Hematopoietic multipotent progenitor cell treated with erythropoietin and hydrocortisone succinate and interleukin-3 and kit ligand, for 15 days (in vitro differentiated cells): Measurements from ENCODE around the gene PLXNA4.

Experiments
- DNase-seq: peaks from one replicate; pipeline ENCODE4 v3.0.0-alpha.2; 2015; ENCODE audit warnings: low spot score

Gene PLXNA4

DNA sequence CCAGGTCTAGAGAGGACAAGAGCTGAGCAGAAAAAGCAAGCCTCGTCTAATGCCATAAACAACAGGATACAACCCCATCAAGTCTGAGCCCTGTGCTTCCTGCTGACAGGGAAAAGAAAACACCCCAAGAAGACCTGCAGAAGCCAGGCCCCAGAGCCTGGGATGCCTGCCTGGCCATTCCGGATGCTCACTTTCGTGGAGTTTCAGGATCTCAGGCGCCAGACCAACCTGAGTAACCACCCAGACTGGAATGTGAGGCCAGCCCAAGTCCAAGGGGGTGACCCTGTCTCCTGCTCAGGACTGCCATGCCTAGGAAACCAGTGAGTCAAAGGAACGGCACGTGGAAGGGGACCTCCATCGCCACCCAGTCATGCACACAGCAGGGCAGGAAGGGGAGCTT is 74.3 kb downstream of the PLXNA4 start:
- DNase-seq: no peak

DNA sequence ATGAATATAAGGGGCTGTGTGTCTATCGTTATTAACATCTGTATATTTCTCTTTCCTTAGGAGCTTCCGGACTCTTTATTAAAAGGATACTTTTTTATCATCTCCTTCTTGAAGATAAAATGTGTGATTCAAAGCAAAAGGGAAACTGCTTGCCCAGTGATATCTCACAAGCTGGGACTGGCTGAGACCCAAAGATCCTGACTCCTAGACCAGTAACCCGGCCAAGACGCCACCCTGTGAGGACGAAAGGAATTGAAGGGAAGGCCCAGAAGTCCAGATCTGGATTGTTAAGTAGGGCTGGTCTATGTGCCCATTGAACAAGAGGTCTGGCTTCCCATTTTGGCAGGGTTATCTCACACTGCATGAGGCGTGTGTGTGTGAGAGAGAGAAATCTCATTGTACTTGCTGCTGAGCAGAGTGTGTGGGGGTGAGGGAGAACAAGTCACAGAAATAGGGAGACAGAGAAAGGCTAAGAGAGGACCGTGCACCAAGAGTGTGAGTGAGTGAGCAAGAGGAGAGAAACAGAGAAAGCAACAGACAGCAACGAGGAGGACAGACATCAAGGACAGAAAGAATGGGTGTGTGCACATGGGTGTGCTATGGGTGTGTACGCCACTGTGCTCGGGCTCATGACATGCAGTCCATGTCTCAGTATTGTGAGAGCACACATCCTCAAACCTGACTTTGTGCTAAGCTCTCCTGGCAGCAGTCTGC is 75.4 kb downstream of the PLXNA4 start:
- no peak for DNase-seq

DNA sequence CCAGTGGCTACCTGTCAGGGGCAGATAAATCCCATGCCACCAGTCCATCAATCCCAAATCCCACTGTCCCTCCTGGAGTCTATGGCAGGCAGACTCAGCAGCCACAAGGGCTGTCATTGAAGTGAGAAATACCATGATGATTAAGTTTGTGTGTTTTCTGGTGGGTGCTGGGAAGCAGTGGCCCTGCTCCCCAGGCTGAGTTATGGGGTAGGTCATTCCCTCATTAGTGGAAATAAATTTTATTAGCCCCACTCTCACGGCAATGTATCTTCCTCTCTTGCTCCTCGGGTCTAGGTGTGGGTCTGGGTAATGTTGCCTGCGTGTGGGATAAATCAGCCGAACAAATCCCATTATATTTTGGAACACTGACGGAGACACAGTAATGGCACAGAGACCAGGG is 76.8 kb downstream of the PLXNA4 start:
- DNase-seq: no peak

DNA sequence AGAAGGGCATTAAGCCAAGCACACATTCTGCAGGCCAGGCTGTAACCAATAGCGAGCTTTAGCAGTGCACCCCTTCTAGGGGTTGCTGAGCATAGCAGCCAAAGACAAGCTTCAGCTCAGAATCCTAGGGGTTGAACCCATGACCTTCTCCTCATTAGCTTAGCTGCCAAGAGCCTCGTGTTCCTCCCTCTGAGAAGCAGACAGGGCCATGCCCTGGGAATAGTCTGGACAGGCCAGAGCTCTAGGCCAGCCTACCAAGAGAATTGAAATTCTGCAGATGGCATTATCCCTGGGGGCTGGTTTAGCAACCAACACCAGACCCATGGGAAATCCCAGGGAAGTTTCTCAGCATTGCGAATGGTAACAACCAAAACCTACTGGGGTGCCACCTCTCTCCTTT is 77.2 kb downstream of the PLXNA4 start:
- no peak for DNase-seq

DNA sequence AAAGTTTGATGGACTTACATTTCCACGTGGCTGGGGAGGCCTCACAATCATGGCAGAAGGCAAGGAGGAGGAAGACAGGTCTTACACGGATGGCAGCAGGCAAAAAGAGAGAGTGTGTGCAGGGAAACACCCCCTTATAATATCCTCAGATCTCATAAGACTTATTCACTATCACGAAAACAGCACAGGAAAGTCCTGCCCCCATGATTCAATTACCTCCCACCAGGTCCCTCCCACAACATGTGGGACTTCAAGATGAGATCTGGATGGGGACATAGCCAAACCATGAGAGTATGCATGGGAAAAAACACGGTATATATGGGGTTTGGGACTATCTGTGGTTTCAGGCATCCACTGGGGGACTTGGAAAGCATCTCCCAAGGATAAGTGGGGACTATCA is 78.0 kb downstream of the PLXNA4 start:
- no peak for DNase-seq

DNA sequence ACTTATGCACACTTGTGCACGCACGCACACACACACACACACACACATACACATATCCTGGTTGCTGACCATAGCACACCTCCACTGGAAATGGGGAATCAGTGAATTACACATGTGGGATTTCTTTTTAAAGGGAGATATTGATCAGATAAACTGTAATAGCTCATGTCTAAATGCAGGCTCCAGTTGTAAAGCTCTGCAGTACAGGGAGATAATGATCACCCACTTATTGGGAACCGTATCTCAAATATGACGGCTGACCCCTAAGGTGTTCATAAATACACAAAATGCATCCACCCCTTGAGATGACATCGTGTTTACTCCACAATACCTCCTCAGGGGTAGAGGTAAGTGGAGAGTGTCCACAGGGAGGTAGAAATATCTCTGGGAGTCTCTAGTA is 79.2 kb downstream of the PLXNA4 start:
- DNase-seq: no peak

DNA sequence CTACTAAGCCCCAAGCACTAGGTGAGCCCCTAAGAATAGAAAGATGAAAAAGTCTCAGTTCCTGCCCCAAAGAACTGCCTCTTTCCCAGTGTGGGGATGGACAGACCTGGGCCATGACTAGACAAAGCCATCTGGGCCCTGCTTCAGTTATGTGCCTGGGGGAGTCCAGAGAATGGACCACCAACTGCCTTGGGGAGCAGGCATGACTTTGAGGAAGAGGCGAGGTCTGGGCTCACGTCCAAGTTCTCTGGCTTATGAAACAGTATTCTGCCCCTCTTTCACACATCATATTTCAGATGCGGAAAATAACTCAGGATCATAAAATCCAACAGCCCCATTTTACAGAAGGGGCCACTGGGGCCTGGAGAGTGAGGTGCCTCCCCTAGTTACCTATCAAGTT is 80.3 kb downstream of the PLXNA4 start:
- no peak for DNase-seq

DNA sequence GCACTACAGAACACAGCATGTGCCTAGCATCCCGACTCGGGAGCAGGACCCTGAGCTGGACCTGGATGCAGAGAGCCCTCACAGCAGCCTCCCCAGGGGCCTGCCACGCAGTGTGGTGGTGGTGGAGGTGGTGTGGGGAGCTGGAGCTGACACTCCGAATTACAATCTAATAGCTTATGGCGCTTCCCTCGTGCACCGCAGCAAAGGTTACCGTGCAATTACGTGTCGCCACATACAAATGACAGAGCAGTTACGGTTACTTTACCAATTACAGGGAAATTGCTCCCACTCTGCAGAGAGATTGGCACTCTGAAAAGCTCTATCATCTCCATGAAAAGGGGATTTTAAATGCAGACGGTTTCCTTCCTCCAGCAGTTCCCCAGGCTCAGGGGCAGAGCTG is 81.8 kb downstream of the PLXNA4 start:
- no peak for DNase-seq

DNA sequence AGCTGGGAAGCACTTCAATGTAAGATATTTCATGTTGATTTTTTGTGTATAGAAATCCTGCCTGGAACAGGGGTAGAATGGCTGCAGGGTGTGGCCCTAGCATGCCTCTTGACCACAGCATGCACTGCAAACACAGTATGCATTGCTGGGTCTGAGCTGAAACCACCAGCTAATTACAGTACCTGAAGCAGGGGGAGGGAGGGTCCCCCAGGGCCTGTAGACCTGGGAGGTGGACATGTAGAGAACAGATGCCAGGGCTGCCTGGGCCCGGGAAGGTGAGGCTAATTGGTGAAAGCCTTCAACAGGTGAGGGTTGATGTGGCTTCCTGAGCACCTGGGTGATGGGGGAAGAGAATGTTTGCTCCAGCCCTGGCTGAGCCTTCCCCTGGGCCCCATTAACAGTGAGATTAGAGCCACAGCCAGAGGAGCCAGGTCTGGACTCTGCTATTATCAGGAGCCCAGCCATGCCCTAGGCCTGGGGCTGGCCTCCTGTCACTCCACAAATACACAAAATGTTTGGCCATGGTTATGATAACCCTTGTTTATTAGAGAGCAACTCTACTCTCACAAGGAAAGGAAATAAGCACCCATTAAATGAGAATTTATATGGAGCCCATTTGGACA is 83.3 kb downstream of the PLXNA4 start:
- no peak for DNase-seq

DNA sequence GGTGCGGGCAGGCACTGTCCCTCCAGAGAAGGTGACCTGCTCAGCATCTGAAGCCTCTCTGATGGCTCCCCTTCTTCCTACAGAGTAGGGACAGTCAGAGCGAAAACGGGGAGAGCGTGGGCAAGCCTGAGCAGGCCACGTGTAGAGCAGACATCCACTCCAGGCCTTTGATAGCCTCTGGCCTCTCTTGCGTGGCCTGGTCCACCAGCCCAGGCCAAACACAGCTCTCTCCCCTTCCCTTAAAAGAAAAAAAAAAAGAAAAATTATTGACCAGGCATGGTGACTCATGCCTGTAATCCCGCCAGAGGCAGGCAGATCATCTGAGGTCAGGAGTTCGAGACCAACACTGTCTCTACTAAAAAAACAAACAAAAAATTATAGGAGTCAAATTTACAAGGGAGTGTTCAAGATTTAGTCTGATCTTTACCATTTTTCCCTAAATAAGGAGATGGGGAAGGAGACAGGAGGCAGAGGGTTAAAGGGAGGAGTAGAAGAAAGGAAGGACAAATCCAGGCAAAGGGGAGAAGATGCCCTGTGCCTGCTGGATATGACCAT is 84.8 kb downstream of the PLXNA4 start:
- no peak for DNase-seq

DNA sequence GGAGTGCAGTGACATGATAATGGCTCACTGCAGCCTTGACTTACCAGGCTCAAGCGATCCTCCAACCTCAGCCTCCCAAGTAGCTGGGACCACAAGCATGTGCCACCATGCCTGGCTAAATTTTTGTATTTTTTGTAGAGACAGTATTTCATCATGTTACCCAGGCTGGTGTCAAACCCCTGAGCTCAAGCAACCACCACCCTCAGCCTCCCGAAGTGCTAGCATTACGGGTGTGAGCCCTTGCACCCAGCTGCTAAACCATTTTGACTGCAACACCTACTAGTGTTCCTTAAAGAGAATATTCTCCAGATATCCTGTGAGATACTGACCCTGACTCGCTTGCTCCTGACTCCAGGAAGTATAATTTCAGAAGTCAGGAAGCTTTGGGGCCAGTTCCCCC is 85.8 kb downstream of the PLXNA4 start:
- DNase-seq: no peak

DNA sequence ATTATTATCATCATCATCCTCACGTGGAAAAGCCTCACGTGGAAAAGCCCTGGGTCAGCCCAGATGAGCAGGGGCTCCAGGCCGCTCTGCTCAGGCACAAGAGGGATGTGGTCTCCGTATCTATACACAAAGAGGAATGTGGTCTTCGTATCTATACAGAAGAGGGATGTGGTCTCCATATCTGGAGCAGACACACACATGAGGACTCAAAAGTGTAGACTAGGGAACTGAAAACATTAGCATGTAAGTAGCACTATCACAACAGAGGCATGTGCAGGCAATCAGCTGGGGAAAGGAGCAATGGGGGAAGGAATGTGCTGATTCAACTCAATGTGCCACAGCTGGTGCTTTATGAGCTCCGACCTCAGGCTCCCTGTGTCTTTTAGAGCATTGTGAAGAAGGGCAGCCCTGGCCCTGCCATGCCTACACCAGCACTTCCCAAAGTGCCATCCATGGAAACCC is 86.5 kb downstream of the PLXNA4 start:
- no peak for DNase-seq

DNA sequence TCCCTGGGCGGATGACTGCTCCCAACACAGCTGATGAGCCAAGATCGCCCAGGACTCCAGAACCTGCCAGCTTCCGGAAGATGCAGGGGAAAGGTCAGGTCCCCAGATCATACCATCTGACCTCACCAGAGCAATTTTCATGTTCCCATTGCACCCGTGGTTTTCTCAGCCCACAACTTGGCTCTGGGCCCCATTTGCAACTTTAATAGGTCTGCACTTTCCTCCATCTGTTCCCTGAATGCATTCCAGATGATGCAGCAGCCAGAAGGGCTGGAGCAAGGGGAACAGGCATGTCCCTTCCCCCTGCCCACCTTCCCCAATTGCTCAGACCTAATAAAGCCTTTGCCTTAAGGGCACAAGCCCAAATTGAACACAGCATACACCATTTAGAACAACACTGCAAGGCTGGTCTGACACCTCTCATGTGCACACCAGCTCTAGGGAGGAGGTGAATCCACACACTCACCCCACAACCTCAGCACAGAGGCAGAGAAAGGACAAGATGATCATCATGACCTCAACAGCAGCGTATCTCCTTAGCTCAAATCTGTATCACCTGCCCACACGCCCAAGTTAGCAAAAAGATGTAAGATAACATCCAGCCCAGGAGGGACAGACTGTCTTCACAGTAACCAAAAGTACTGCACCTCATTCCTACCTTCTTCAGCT is 87.5 kb downstream of the PLXNA4 start:
- no peak for DNase-seq

DNA sequence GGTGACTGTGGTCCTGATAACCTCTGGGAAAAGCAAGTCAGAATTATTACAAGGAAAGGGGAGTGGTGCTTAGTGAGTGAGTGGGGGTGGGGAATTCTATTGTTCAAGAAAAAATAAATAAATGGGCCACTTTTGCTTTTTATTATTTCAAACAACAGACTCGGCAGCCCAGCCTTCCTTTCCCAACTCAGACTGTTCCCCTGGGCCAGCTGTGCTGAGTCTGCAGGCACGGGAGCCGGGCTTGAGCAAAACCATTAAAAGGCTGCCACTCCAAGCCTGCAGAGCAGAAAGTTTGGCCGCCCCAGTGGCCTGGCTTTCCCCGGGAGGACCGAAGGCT is 90.0 kb downstream of the PLXNA4 start:
- DNase-seq: no peak

DNA sequence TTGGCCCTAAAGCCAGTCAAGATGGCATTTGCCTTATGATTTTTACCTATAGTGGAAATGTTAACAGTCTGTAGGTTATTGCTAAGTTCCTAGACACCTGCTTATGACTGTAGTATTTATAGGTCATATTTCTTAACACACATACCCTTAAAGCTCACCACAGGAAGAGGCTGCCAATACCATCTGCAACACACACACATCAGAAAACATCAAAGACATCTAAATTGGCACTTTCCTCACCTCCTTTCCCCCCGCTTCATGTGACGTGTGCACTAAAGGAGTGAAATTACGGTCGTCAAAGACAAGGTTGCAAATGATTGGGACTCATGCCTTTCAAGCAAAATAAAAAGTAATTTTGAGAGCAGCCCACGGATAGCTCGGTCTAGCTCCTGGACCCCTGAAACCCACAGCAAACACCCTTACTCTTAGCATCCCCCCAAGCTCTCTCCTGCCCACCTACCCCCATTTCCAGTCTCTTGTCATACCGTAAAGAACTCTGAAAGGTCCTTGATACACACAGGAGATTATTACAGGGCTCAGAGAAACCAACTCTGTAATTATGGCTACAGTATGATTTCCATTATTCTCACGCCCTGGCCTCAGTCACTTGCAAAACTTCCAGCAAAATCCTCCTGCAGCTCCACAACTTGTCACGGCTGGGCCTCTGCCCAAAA is 90.5 kb downstream of the PLXNA4 start:
- DNase-seq: no peak

DNA sequence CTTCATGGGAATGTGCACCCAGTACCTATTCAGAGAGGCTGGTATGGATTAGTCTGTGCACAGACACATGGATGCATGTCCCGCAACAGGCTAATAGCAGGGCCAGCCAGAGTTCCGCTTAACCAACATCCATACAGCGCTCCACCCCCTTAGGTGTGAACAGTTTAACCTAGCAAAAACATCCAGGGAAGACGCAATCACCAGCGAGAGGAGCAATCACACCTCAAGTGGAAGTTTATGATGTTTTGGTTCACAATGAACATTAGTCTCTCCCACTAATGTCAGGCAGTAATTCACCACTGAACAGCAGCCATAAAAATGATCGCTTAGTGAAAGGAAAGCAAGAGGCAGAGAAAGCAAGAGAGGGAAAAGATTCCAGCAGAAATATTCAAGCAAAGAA is 91.1 kb downstream of the PLXNA4 start:
- DNase-seq: no peak

DNA sequence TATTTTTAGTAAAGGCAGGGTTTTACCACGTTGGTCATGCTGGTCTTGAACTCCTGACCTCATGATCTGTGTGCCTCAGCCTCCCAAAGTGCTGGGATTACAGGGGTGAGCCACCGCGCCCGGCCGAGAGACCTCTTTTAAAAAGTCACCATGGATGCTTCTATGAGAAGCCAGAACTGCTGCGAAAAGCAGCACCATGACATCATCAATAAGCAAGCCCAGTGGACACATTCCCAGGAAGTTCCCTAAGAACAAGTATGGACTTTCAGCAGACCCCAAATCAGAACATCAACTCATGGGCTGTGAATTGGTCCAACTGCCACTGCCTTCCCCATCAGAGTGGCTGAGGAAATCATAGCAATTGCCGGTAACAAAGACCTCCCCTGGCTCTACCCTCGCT is 93.4 kb downstream of the PLXNA4 start:
- no peak for DNase-seq

DNA sequence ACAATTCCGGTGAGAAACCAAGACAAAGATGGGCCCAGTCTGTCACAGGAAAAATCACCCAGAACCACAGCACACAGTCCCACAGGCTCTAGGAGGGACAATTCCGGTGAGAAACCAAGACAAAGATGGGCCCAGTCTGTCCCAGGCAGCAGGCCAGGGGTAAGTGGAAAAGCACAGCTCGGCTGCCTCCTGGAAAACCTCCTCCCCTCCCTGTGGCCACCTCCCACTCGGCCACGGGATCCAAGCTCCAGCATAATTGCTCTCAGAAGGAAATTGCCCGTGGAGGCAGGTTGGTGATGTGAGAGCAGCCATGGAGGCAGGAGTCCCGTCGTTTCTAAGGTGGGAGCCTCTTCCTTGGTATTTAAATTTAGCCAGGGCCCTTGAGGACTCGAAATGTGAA is 95.7 kb downstream of the PLXNA4 start:
- no peak for DNase-seq

DNA sequence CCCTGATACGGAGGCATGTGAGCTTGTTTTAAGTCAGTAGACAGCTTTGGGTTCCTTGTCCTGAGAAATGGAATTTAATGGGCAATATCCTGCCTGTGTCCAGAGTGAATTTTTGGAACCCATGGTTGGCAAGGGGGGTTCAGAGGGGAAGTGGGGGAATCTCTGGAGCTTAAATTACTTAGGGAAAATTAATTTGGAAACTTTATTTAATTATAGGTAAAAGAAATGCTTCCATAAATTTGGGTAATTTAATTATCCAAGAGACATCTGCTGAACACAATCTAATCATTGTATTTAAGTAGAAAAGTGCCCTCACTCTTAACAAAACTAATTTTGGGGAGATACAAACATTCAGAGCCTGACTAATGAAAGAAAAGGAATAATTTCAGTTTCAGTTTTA is 99.7 kb downstream of the PLXNA4 start:
- DNase-seq: no peak

DNA sequence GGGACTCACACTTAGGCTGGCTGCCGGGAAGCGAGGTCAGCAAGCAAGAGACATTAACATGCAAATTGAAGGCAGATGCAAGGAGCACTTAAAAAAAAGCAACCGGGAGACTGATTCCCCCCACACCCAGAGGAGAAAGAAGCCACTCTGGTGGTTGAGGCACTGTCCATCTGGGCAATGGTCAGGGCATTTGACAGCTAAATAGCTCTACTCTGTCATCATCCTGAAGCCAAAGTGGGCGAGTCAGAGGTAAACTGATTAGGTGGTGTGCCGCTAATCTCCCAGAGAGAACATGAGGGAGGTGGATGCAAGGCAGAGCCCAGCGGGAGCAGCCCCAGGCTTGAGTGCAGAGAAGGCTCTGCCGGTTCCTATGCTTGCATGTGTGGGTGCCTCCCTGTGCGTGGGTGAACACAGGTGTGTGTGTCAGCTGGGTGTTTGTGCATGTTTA is 100.6 kb downstream of the PLXNA4 start:
- DNase-seq: no peak

DNA sequence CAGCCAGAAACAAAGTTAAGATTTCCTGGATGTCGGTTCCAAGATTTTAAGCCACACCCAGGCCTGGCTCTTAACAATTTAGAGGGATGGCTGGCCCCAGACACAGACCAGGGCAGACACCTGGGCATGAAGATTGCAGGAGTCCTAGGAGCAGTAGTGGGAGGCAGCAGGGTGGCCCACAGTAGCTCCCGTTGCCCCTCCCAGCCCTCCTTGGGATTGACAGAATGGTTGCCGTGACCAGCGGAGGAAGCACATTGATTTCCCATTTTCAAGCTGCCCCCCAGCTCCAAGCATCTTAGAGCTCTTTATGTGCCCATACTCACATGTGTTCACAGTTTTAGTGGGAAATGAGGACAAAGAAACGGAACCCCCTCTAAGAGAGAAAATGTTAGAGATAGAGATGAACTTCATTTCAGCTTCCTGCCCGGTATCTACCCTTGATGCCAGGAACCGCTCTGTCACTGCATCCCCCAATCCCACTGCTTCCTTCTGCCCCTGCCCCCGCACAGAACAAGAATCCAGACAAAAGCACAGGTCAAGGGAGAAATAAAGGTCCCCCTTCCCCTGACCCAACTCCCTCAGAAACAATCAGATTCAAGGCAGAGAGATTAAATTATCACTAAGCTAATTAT is 101.1 kb downstream of the PLXNA4 start:
- DNase-seq: no peak

DNA sequence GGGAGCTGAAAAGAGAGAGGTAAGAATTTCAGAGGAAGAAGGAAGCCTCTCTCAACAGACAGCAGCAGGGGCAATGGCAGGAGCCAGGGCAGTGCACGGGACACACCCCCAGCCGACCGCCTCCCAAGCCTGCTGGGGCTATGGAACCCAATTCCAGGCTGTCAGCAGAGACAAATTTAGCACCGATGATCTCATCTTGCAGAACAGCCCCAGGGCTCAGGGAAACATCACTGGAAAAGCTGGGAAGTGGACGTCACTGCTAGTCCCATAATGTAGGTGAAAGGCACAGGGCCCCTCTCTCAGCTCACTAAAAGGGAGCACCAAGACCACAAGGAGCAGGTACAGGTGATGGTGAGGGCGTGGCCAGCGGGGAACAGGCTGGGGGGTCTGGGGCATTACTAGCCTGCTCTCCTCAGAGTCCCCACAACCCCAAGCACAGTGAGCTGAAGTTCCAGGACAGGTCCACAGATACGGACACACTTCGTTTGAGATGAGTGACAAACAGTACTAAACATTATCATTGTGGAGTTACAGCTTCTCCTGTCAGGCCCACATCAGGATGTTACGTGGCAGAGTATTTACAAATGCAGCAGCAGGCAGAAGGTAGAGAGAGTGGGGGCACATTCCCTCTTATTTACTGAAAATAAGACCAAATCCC is 103.7 kb downstream of the PLXNA4 start:
- DNase-seq: no peak
